ENCODE measurements around the gene RALGAPA2.

The RALGAPA2 gene

GRCh38 chr20:20440481-20440880 lies 272.0 kb downstream of the RALGAPA2 start:
- peak in 1 of 56 donors; percentile 20 for DNase-seq

DNA sequence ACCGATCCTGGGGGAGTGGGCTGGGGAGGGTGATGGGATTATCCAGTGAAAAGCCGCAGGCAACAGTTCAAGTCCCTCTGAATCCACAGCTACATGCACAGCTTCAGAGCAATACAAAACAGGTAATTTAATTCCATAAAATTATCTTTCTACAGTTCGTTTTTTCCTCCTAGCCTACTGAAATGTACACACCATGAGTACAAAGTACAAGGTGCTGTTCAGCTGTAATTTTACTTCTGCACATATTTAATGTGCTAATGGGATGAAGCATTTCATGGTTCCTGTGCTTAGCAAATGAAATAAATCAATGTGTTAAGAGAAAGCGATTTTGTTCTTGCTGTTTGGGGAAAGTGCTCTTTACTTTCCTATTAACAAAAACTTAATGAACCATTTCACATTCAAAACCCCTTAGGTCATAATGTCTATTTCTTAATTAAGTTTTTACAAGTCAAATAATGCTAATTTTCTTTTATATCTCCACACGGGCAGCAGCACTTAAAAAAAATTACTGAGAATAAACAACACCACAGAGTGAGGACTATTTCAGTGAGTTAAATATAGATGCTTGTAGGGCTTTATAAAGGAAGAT lies 272.7 kb downstream of the RALGAPA2 start:
- DNase-seq, result no peak

DNA sequence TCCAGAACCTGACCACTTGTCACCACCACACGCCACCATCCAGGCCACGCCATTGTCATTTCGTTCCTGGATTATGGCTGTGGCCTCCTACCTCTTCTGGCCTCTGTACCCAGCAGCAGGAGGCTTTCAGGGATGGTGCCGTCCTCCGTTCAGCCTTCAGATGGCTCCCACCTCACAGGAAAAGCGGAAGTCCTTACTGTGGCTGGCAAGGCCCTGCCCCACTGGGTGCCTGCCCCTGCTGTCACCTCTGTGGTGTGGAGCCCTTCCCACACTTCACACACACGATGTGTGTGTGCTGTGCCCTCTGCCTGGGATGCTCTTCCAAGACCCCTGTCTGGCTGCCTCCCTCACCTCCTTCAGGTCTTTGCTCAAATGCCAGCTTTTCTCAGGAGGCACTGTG lies 275.1 kb downstream of the RALGAPA2 start:
- no peak for DNase-seq

GRCh38 chr20:20436689-20437088 lies 275.8 kb downstream of the RALGAPA2 start:
- no peak for DNase-seq

DNA sequence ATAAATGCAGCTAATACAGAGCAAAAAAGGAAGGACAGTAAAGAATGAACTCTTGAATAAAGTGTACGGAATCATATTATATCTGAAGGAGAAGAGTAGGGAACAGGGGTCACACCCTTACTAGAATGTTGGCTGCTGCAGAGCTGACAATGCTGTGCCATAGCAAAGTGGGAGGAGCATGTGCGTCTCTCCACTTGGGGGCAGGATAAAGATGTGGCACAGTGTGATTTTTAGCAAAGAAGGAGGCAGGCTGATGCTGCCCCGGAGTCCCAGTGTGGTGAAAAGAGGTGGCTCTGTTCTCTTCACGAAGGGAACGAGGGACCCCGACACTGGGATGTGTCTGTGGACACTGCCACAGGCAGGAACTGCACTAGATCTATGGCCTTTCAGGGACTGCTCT lies 277.0 kb downstream of the RALGAPA2 start:
- peak in 30 of 56 donors; percentile 10 to 60 (median 34) for DNase-seq

DNA sequence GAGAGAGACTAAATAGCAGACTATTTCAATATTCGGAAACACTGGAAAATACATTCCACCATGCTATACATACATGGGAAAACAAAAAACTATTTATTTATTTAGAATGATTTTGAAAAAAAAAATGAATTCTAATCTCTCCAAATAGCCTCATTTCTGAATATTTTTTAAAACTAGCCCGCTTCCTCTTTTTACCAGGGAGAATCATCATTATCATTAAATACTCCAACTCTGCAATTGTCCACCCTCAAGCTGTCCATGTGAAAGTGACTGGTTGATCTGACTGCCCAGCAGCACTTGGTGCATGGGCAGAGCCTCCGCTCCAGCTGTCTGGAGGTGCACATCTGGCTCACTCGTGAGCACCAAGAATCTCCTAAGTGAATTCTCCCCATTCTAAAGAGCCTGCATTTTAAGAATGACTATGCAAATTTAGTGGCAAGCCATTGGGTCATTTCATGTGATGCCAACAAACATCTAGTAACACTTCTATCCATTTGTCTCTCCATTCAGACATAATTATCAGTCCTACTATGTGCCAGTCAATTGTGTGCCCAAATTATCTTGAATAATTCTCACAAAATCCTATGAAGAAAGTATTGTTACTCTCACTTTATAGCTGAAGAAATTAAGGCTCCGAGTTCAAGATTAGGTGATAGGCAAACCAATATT lies 279.7 kb downstream of the RALGAPA2 start:
- DNase-seq, result no peak

- DNase-seq, result no peak
Measured at GRCh38 chr20:20430066-20430465, 282.4 kb downstream of the RALGAPA2 start.

- DNase-seq, result no peak
Measured at GRCh38 chr20:20428067-20428466, 284.4 kb downstream of the RALGAPA2 start.

- DNase-seq, result no peak
Measured at GRCh38 chr20:20427227-20427864, 285.1 kb downstream of the RALGAPA2 start.

DNA sequence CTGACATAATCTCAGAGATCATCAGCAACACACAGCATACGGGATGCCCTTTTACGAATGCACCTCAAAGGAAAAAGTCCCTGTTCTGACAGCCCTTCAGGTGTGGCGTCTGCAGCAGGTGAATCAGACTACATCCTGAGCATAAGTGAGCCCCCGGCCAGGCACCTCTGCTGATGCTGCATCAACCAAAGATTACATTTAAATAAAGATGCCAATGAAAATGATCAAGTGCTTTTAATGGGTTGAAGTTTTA lies 285.9 kb downstream of the RALGAPA2 start:
- DNase-seq, result no peak

- DNase-seq, result no peak
Measured at GRCh38 chr20:20425823-20426654, 286.4 kb downstream of the RALGAPA2 start.

DNA sequence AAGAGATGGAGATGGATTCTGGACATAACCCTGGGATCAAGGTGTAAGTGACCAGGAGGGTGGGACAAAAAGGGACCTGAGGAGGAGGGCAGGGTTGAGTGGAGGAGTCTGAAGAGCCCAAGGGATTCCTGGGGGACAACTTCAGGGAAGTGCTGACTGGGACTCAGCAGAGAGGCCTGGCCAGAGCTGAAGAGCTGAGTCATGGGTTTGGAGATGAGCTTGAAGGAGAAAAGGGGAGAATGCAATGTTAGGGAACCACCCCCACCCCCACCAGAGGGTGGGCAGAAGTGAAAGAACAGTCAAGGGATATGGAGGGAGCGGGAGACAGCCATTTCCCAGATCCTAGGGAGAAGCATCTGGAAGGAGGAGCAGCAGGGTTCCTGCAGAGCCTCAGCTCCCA lies 289.3 kb downstream of the RALGAPA2 start:
- no peak for DNase-seq

DNA sequence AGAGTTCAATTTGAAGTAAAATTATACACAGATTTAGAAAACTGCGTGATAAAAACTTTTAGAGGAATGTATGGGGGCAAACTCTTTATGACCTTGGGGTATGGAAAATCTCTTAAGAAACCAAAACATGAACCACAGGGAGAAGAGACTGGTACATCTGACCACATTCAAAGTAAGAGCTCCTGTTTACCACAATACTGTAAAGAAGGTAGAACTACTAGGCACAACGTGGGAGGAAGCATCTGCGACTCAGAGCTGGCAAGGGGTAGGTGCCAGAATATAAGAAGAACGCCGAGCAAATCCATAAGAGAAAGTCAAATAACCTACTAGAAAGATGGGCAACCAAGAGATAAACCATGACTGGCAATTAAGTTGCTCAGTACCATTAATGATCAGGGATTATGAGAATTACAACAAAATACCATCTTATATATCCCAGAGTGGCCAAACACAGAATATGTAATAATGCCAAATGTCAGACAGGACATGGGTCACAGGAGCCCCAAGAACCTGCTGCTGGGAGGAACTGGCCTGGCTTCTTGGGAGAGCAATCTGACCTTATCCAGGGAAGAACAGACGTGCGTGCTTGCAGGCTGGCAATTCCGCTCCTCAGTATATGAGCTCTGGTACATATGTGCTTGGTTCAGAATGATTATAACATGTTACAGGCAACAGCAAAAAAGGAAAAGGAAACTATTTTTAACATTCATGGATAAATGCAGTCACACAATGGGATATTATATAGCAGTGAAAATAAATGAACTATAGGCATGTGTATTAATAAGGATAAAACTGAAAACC lies 294.4 kb downstream of the RALGAPA2 start:
- no peak for DNase-seq

DNA sequence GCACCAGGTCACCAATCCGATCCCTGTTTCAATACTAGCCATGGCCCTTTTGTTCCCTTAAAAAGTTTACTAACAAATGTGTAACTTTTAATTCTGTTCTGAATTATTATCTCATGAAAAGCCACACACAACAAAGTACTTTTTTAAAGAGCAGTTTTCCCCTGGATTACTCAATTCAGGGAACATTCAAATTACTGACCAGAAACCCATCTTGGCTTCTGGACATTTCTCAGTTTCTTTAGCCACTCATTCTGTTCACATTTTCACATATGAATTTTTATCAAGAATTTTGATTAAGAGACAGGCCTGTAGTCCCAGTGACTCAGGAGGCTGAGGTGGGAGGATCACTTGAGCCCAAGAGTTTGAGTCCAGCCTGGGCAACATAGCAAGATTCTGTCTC lies 297.1 kb downstream of the RALGAPA2 start:
- no peak for DNase-seq

GRCh38 chr20:20414640-20415220 lies 297.7 kb downstream of the RALGAPA2 start:
- DNase-seq, result no peak

DNA sequence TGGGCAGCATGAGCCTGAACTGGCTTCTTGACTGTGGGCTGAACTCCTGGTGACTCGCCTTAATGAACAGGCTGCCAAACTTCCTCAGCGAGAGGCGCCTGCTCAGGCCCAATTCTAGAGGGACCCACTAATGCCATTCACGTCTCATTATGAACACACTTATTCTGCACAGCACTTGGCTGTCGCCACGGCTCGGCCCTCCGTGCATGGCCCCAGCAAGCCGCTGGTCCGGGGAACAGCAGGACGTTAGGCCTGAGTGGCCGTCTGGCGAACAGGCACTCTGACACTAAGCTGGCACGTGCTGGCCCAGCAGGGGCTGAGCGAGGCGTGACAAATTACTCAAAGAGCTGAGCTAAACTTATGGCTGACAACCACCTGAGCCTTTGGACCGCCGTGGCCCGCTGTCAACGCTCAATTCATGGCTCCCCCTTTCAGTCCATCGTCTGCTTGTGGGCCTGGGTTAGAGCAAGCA lies 298.6 kb downstream of the RALGAPA2 start:
- peak in 21 of 56 donors; percentile 10 to 43 (median 27) for DNase-seq

DNA sequence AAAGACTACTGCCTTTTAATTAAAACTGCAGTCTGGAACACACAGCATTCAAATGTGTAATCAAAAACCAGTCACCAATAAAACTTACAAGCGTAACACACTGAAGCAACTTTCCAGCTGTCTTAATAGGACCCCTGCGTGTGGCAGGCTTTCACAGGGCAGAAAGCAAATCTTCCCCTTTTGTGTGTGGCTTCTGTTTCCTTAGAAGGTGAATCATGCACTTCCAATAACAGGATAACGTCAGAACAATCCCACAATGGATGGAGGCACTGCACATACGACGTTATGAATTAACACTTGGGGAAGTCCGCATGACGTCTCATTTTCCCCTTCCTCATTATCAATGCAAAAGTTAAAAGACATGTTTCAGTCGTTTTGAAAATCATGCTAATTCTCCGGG lies 299.7 kb downstream of the RALGAPA2 start:
- no peak for DNase-seq

DNA sequence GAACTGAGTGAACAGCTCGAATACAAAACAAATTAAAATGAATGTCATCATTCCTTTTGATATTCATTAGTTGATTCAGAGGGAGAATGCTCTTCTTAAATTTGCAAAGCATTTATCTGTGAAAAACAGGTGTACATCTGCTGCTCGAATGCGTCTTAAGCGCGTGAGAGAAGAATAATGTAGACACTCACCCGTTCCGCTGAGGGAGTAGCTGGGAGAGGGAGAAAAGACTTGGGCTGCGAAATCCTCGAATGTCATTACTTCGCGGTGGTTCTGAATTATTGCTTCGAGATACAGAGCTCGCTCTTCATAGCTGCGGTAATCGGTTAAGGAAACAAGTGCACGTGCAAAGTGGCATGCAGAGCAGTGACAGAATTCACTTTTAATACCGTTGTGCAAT lies 300.6 kb downstream of the RALGAPA2 start:
- no peak for DNase-seq

DNA sequence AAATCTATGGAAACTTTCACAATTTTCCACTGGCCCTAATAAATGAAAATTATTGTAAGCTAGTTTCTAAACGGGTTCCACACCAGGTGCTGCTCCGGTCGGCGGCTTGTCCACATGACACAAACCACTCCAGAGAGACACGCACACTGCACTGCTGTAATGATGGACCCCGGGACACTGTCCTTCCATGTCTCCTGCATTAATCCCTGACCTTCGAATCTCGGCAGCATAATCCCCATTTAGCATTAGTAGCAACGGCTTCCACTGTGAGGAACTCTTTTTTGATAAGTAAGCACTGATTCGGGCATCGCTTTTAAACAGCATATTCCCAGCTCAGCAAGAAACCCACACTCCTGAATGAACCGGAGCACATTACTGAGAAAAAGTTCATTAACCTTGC lies 301.0 kb downstream of the RALGAPA2 start:
- DNase-seq, result peak in 3 of 56 donors; percentile 8 to 20 (median 10)

DNA sequence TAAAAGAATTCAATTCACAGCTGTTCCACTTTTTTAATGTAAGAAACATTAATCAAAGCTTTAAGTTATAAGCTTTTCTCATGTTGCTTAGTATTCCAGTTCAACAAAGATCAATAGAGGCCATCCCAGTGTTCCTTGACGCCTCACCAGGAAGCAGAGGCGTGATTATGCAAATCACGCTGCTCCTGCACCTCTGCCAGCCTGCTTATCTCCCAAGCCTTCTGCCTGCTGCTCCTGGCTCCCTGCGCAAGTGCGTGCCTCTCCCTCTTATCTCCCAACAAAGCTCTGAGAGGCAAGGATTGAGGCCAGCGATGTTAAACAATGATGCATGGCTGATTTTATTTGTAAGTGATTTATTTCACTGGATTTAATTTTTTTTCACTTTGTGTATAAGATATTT lies 301.8 kb downstream of the RALGAPA2 start:
- DNase-seq, result peak in 40 of 56 donors; percentile 10 to 63 (median 34)

DNA sequence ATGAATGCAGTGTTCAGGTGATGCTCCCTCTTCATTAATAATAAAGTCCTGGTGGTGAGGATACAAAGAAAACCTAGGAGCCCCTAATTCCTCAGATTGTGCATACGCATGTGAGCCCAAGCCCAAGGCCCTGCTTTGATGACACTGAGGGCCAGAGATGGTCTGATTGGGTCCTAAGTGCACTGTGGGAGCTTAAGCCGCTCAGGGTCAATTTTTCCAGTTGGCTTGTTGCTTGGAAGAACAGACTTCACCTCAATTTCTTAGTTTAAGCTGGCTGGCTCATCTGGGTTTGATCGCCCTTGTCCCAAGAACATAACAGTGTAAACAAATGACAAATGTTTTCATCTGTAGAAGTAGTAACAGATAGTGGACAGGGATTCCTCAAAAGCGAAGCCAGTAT lies 303.1 kb downstream of the RALGAPA2 start:
- no peak for DNase-seq
